VCaP (cell line): ENCODE measurements around the gene NDUFB11.
A peak's percentile ranks its signal among the peaks of the same experiment; 100 is the strongest.

Experiments
- H3K27ac ChIP-seq: fragments of 450-650 bp; 2 replicates; pipeline ENCODE4 v1.5.1; 2017
- TF ChIP-seq, protein P1 (sequence below): fragments of 450-650 bp; conservative IDR thresholded peaks from 2 replicates; pipeline ENCODE4 v1.5.1; 2017; ENCODE audit warnings: mild to moderate bottlenecking, moderate library complexity

The NDUFB11 gene

DNA sequence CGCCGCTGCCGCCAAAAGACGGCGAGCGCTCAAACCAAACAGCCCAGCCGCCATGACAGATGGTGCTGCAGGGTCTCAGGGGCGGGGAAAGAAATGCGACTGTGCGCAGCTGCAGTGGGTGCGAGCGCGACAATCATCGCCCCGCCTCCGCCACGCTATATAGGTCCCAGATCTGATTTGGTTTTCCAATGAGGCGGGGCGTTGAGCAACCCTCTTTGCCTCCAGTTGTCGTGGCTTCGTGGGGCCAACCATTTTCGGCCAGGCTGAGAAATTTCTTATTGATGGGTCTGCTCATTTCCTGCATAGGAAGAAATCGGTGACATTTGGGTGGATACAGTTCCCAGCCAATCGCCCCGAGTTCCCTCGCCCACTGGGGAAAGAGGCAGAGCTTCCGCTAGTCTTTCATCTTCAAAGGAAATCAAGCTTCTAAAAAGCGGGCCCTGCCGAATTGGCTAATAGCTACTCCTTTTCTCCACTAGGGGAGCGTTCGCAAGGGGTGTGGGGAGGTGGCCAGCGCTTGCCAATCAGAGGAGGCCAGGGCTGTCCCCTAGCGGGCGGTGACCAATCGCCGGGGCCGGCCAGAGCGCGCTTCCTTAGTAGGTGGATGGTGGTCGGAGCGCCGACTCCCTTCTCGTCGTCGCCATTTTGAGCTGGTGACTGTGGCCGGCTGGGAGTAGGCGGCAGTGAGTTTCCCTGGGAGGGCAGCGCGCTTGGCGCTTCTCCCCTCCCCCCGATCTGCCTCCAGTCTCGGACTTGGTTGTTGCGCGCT is at the start of gene NDUFB11, which contains the start of gene RBM10:
TSS of gene NDUFB11 (minus strand) at position 77 of the 769 bp plus-strand sequence. CDS start at position 54, 23 bp downstream.
TSS of gene RBM10 (plus strand) at position 596 of the 769 bp plus-strand sequence. CDS start 2,261 bp downstream, outside the sequence.
- TF ChIP-seq, protein P1, sequence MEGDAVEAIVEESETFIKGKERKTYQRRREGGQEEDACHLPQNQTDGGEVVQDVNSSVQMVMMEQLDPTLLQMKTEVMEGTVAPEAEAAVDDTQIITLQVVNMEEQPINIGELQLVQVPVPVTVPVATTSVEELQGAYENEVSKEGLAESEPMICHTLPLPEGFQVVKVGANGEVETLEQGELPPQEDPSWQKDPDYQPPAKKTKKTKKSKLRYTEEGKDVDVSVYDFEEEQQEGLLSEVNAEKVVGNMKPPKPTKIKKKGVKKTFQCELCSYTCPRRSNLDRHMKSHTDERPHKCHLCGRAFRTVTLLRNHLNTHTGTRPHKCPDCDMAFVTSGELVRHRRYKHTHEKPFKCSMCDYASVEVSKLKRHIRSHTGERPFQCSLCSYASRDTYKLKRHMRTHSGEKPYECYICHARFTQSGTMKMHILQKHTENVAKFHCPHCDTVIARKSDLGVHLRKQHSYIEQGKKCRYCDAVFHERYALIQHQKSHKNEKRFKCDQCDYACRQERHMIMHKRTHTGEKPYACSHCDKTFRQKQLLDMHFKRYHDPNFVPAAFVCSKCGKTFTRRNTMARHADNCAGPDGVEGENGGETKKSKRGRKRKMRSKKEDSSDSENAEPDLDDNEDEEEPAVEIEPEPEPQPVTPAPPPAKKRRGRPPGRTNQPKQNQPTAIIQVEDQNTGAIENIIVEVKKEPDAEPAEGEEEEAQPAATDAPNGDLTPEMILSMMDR: peak; percentile 80

DNA sequence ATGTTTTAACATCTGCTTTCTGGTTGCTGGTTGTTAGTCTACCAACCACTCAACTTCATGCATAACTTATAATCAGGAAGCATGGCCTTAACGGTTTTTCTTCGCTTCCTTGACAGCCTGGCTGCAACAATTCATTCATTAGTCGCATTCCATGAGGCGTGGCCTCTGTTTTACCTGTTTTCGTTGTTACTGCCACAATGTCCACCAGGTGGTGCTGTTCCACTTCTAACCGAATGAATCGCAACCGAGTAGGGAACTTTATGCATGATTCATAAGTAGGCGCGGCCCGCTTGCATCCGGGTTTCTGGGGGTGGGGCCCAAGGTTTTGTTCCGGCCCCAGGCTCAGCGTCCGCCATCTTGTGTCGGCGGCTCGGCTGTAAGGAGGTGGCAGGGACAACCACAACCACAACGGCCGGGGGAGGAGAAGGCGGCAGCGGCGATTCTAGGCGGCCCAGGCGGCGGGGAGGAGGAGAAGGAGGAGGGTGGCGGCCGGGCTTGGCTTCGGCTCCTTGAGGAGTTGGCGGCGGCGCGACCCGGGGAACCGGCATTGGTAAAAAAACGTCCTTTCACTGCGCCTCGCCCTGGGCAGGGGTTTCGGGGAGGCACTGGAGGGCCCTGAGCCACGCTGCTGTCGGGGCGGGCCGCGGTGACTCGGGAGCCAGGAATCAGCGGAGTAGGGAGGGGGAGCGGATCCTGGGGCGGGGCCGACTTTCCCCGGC is 49.1 kb upstream of the NDUFB11 start, which contains the start of gene UBA1:
TSS of gene UBA1 (plus strand) at position 355 of the 719 bp plus-strand sequence. CDS start 4,974 bp downstream, outside the sequence.
- H3K27ac ChIP-seq: peak within 1 kb of the TSS; percentile 88

More for the DNA sequence above, at the start of gene NDUFB11, which contains the start of gene RBM10:
- peak within 1 kb of the TSS; percentile 90 for H3K27ac ChIP-seq

DNA sequence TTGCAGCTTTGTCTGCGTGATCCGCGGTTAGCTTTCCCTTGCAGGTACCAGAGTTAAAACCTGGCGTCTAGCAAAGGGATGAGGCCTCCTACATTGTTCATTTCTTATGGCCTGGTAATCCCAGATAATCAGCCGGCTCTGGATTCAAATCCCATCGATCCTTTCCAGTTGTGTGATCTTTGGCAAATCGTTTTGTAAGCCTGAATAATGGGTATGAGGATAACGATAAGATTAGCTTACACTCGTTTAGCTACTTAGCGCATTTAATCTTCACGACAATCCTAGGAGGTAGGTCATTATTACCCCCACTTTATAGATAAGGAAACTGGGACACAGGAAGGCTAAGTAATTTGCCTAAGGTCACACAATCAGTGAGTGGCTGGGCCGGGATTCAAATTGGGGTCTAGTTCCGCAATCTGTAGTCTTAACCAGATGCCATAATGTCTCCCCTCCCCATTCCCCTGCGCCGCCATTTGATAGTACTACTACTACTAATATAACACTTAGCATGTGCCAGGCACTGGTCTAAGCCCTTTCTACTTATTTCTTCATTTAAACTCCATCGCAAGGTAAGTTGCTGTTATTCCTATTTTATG is 47.4 kb upstream of the NDUFB11 start:
- no peak overlapping the region for H3K27ac ChIP-seq
- TF ChIP-seq, protein P1: no peak

More for the DNA sequence above, 49.1 kb upstream of the NDUFB11 start, which contains the start of gene UBA1:
- TF ChIP-seq, protein P1: peak; percentile 76

DNA sequence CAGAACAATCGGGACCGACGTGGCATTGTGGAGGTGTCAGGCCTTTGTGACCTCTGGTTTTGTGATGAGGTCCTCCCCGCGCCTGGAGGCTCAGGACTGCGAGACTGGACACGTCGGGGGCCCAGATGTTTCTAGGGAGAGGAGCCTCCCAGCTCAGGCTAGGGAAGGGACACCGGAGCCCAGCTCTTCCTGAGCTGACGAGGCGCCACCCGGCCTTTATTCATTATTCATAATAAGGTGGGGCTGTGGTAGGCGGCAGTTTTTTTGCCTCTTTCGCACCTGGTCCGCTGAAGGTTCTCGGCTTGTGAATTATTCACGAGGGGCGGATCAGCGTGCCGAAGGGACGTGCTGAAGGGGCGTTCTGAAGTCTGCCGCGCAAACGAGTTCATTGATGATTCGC is 46.8 kb upstream of the NDUFB11 start:
- H3K27ac ChIP-seq: peak overlapping the region; percentile 38; the same call in 1 of the 2 replicates
- TF ChIP-seq, protein P1: no peak

DNA sequence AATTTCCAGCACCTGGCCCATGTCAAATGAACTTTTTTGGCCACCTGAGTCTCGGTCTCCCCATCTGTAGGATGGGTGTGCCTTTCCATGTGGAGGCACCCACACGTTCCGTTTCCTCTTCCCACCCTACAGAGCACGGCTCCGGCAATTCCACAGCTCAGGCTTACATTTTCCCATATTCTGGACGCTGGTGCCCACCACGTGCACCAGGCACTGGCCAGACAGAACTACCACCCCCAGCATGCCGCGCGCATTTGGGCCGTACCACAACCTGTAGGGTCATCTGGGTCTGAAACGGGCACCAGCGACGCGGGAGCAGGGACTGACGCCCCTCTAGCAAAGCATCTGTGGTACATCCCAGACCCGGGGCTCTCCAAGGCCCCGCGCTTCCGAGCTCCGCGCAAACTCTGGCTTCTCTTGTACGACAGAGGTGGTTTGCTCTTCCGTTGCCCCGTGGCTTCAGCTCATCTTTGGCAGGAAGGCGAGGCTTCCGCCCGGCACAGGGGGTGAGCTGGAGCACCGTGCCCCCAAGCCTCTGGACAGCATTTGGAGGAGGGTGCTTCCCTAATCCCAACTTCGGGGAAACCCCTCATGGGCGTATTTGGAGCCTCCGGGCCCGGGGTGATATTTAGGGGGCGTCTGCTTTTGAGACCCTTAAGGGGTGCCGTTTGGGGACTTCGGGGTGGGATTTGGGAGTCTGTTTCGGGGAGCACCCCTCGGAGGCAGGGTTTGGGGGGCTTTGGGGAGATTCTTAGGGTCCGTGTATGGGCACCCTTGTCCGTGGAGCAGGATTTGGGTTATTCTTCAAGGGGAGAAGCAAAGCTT is 46.2 kb upstream of the NDUFB11 start:
- TF ChIP-seq, protein P1: no peak
- H3K27ac ChIP-seq: peak overlapping the region; percentile 38; the same call in 1 of the 2 replicates

DNA sequence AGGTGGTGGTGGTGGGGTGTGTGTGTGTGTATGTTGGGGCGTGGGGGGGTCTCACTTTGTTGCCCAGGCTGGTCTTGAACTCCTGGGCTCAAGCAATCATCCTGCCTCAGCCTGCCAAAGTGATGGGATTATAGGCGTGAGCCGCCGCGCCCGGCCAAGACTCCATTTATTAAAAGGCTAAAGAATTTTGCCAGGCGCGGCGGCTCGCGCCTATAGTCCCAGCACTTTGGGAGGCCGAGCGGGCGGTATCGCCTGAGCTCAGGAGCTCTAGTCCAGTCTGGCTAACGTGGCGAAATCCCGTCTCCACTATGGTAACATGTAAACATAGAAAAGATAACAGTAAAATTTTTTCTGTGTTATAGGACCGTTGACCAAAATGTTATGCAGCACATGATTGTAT is 45.4 kb upstream of the NDUFB11 start:
- TF ChIP-seq, protein P1: no peak
- H3K27ac ChIP-seq: no peak overlapping the region
